GM18502 (cell line): ENCODE data around the gene WDR4.
"Not testable (repeated sequence)": the region's sequence is repeated elsewhere in the genome, so short reads cannot be mapped to it uniquely, and the experiment has no call there.

ENCODE experiments used
- ATAC-seq: cut with Tn5 transposase; IDR thresholded peaks from one replicate; pipeline ENCODE4 v1.9.1; 2021; ENCODE audit warnings: mild to moderate bottlenecking; ENCODE audit not compliant: unreplicated experiment, poor library complexity

Gene WDR4

GRCh38 chr21:42880352-42880751 lies 1.0 kb upstream of the WDR4 start:
- no peak for ATAC-seq

GRCh38 chr21:42878678-42878992 lies 704 bp downstream of the WDR4 start:
- ATAC-seq = no peak

GRCh38 chr21:42875811-42876210 lies 3.5 kb downstream of the WDR4 start:
- ATAC-seq = not testable (repeated sequence)

- no peak for ATAC-seq
Observed at GRCh38 chr21:42873096-42873495, 6.2 kb downstream of the WDR4 start.

GRCh38 chr21:42868196-42868595 lies 11.1 kb downstream of the WDR4 start:
- no peak for ATAC-seq

GRCh38 chr21:42865776-42866160 lies 13.6 kb downstream of the WDR4 start:
- no peak for ATAC-seq

GRCh38 chr21:42864815-42865775 lies 14.2 kb downstream of the WDR4 start:
- ATAC-seq = no peak

GRCh38 chr21:42864286-42864685 lies 15.1 kb downstream of the WDR4 start:
- ATAC-seq = no peak

- ATAC-seq = no peak
Observed at GRCh38 chr21:42863504-42863870, 15.9 kb downstream of the WDR4 start.

- no peak for ATAC-seq
Observed at GRCh38 chr21:42862774-42863503, 16.4 kb downstream of the WDR4 start.

- no peak for ATAC-seq
Observed at GRCh38 chr21:42861848-42862400, 17.4 kb downstream of the WDR4 start.

GRCh38 chr21:42861311-42861847 lies 18.0 kb downstream of the WDR4 start:
- no peak for ATAC-seq

- ATAC-seq = no peak
Observed at GRCh38 chr21:42860345-42860744, 19.0 kb downstream of the WDR4 start.

- no peak for ATAC-seq
Observed at GRCh38 chr21:42859891-42860230, 19.5 kb downstream of the WDR4 start.

GRCh38 chr21:42858957-42859890 lies 20.1 kb downstream of the WDR4 start:
- no peak for ATAC-seq

- no peak for ATAC-seq
Observed at GRCh38 chr21:42858185-42858847, 21.0 kb downstream of the WDR4 start.

- no peak for ATAC-seq
Observed at GRCh38 chr21:42857216-42857615, 22.1 kb downstream of the WDR4 start.

- ATAC-seq = no peak
Observed at GRCh38 chr21:42855937-42856335, 23.4 kb downstream of the WDR4 start.

- ATAC-seq = no peak
Observed at GRCh38 chr21:42855171-42855936, 24.0 kb downstream of the WDR4 start.
